Measurements from ENCODE around the gene C9orf40.

DNA sequence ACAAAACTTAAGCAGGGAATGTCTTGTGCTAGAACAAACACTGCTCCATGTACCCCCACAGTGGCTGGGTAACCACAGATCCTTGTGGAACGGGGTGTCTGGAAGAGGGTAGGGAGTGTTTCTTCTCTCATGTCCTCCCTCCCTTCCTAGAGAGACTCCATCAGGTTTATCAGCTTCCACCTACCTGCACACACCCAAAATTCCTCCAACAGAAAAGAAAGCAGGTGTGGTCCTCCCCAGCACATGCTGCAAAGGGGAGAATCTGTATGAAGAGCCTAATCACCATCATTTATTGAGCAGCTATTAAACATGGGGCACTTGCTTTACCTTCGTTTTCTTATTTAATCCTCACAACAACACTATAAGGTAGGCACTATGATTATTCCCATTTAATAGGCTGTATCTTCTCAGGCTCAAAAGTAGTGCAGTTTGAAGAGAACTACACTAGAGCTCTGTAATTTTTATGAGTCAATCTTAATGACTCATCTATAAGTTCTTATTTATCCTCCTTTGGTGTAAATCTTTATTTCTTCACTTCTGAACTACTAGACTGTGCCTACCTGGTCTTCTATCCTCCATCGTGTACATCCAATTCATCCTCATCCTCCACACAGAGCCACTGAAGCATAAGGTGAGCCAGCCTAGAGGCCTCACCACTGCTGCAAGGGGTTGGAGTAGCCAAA lies 31.6 kb downstream of the C9orf40 start:
- TF ChIP-seq, protein P1, sequence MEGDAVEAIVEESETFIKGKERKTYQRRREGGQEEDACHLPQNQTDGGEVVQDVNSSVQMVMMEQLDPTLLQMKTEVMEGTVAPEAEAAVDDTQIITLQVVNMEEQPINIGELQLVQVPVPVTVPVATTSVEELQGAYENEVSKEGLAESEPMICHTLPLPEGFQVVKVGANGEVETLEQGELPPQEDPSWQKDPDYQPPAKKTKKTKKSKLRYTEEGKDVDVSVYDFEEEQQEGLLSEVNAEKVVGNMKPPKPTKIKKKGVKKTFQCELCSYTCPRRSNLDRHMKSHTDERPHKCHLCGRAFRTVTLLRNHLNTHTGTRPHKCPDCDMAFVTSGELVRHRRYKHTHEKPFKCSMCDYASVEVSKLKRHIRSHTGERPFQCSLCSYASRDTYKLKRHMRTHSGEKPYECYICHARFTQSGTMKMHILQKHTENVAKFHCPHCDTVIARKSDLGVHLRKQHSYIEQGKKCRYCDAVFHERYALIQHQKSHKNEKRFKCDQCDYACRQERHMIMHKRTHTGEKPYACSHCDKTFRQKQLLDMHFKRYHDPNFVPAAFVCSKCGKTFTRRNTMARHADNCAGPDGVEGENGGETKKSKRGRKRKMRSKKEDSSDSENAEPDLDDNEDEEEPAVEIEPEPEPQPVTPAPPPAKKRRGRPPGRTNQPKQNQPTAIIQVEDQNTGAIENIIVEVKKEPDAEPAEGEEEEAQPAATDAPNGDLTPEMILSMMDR (IDR thresholded peaks at IDR 0.05; ENCODE audit: low read depth, low read length) = no peak
- TF ChIP-seq POLR2A (IDR thresholded peaks at IDR 0.05; ENCODE audit: extremely low read depth, insufficient read length) = no peak
